Measurements from ENCODE around the gene CSF3R. TPM values are rescaled to one million over a fixed set of nuclear protein-coding genes. Genes with fewer than 3 reads are reported as not detected.

CSF3R gene
- total and polyA plus RNA-seq, 2 experiments from 2014 or later = not detected

GRCh38 chr1:36528361-36529349 lies 45.9 kb upstream of the CSF3R start:
- Histone ChIP-seq H3K4me1 (ENCODE audit: insufficient read depth) (peaks cover 5% of the 10 kb centered on the region), H3K79me2 (replicated peaks; ENCODE audit: insufficient read depth) (no peaks in the 10 kb centered on the region), H3F3A (replicated peaks; ENCODE audit: low read depth) (no peaks in the 10 kb centered on the region), H3K27me3 (ENCODE audit: insufficient read depth) (no peaks in the 10 kb centered on the region), H2AFZ (0 out of 2 replicates have a peak overlapping the region, but pooled peaks have one; percentile 56), H4K20me1 (replicated peaks; ENCODE audit: insufficient read depth) (no peaks in the 10 kb centered on the region), H3K9me2 (ENCODE audit: insufficient read depth) (no peaks in the 10 kb centered on the region), H3K4me2 (no peak overlapping the region), H3K27ac (ENCODE audit: low read depth) (no peak overlapping the region), H3K36me3 (ENCODE audit: insufficient read depth) (no peaks in the 10 kb centered on the region), H3K4me3 (no peak overlapping the region)
- Mint-ChIP-seq H3K27me3 (ENCODE audit: insufficient read depth, low read depth, poor library complexity) (peaks cover 5% of the 10 kb centered on the region), H3K36me3 (ENCODE audit: low read depth) (no peaks in the 10 kb centered on the region), H3K4me1 (peaks cover 15% of the 10 kb centered on the region), H3K27ac (no peak overlapping the region), H3K9me3 (no peaks in the 10 kb centered on the region; the same call in 2 of the 3 replicates), H3K4me3 (no peak overlapping the region)
- ATAC-seq = peak; percentile 90
- TF ChIP-seq CTCF (conservative IDR thresholded peaks at IDR 0.05; ENCODE audit: low read depth in 2 of 2) (peak; percentile 49 to 60), ETS1 (IDR thresholded peaks at IDR 0.05) (no peak)
- peak; percentile 57 for DNase-seq (ENCODE audit: low spot score)

GRCh38 chr1:36525166-36525565 lies 42.5 kb upstream of the CSF3R start:
- Histone ChIP-seq H3K27ac (ENCODE audit: low read depth) (no peak overlapping the region), H3F3A (replicated peaks; ENCODE audit: low read depth) (no peaks in the 10 kb centered on the region), H3K4me2 (no peak overlapping the region), H3K79me2 (replicated peaks; ENCODE audit: insufficient read depth) (no peaks in the 10 kb centered on the region), H3K4me1 (ENCODE audit: insufficient read depth) (peaks cover 10% of the 10 kb centered on the region), H3K36me3 (ENCODE audit: insufficient read depth) (no peaks in the 10 kb centered on the region), H4K20me1 (replicated peaks; ENCODE audit: insufficient read depth) (no peaks in the 10 kb centered on the region), H2AFZ (no peak overlapping the region), H3K27me3 (ENCODE audit: insufficient read depth) (no peaks in the 10 kb centered on the region), H3K4me3 (no peak overlapping the region), H3K9me2 (ENCODE audit: insufficient read depth) (no peaks in the 10 kb centered on the region)
- no peaks in the 10 kb centered on the region for H3K36me3 Mint-ChIP-seq (ENCODE audit: low read depth)
- no peak for ATAC-seq
- H3K9me3 Mint-ChIP-seq = no peaks in the 10 kb centered on the region
- H3K27me3 Mint-ChIP-seq (ENCODE audit: insufficient read depth, low read depth, poor library complexity) = peaks cover 3% of the 10 kb centered on the region
- peaks cover 29% of the 10 kb centered on the region for H3K4me1 Mint-ChIP-seq
- TF ChIP-seq ZNF462 (CRISPR knock-in tag; IDR thresholded peaks at IDR 0.05) (no peak), POLR2AphosphoS5 (IDR thresholded peaks at IDR 0.05; ENCODE audit: low read depth) (no peak), STAT1 (IDR thresholded peaks at IDR 0.05; ENCODE audit: unreplicated experiment) (no peak), ZNF331 (CRISPR knock-in tag; IDR thresholded peaks at IDR 0.05; ENCODE audit: low read depth) (no peak), JUNB (IDR thresholded peaks at IDR 0.05; ENCODE audit: unreplicated experiment) (no peak)
- no peak for DNase-seq (ENCODE audit: low spot score)
- no peak overlapping the region for H3K4me3 Mint-ChIP-seq
- no peak overlapping the region for H3K27ac Mint-ChIP-seq
